Lower leg skin (tissue), 3 donors: ENCODE data around the gene SLC29A3.

ENCODE experiments used
- POLR2A ChIP-seq, 2 donors: fragments of 450-650 bp; IDR thresholded peaks; one replicate each; pipeline ENCODE4 v1.6.1; 2016 to 2017; ENCODE audit warnings: antibody characterized with exemption in 2 of 2, mild to moderate bottlenecking in 1 of 2, moderate library complexity in 1 of 2
- TF ChIP-seq, protein P1 (sequence below), 3 donors: fragments of 450-650 bp; IDR thresholded peaks; one replicate each; pipeline ENCODE4 v1.5.1; 2016; ENCODE audit warnings: antibody characterized with exemption in 3 of 3, mild to moderate bottlenecking in 3 of 3, moderate library complexity in 2 of 3

DNA sequence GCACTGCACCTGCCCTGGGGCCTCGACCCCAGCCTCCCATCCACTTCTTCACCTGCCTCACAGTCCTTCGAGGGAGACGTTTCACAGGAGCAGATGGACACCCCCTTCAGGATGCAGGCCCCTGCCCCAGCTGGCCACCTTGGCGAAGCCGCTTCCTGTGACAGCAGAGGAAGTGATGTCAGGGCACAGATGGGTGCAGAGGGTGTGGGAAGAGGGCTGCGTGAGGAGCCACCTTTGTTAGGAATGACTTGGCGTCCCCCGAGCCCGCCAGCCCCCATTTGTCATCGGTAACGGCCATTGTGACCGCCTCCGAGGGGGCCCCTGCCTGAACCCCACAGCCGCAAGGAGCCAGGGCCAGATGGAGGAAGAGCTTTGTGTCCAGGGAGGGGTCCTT is 47.4 kb upstream of the SLC29A3 start:
- TF ChIP-seq, protein P1, sequence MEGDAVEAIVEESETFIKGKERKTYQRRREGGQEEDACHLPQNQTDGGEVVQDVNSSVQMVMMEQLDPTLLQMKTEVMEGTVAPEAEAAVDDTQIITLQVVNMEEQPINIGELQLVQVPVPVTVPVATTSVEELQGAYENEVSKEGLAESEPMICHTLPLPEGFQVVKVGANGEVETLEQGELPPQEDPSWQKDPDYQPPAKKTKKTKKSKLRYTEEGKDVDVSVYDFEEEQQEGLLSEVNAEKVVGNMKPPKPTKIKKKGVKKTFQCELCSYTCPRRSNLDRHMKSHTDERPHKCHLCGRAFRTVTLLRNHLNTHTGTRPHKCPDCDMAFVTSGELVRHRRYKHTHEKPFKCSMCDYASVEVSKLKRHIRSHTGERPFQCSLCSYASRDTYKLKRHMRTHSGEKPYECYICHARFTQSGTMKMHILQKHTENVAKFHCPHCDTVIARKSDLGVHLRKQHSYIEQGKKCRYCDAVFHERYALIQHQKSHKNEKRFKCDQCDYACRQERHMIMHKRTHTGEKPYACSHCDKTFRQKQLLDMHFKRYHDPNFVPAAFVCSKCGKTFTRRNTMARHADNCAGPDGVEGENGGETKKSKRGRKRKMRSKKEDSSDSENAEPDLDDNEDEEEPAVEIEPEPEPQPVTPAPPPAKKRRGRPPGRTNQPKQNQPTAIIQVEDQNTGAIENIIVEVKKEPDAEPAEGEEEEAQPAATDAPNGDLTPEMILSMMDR (IDR thresholded peaks at IDR 0.05), result no peak
- no peak for TF ChIP-seq POLR2A (IDR thresholded peaks at IDR 0.05)
